Measurements from ENCODE around the gene SLCO4A1.

The SLCO4A1 gene

GRCh38 chr20:62704341-62704948, 62.1 kb downstream of the SLCO4A1 start:
- DNase-seq = peak; percentile 83

- DNase-seq = no peak
Measured at GRCh38 chr20:62705627-62706026, 63.3 kb downstream of the SLCO4A1 start.

- no peak for DNase-seq
Measured at GRCh38 chr20:62706344-62706743, 64.0 kb downstream of the SLCO4A1 start.

GRCh38 chr20:62706857-62707256, 64.6 kb downstream of the SLCO4A1 start:
- DNase-seq = no peak

- no peak for DNase-seq
Measured at GRCh38 chr20:62707276-62707920, 65.1 kb downstream of the SLCO4A1 start.

- DNase-seq = no peak
Measured at GRCh38 chr20:62707921-62708521, 65.7 kb downstream of the SLCO4A1 start.

- DNase-seq = no peak
Measured at GRCh38 chr20:62708591-62709536, 66.6 kb downstream of the SLCO4A1 start, which contains the start of gene NTSR1. TSS of gene NTSR1 (plus strand) at chr20:62708836. CDS start at chr20:62709208, 372 bp downstream.

GRCh38 chr20:62709537-62709905, 67.2 kb downstream of the SLCO4A1 start:
- no peak for DNase-seq

GRCh38 chr20:62710221-62710885, 68.0 kb downstream of the SLCO4A1 start:
- no peak for DNase-seq

GRCh38 chr20:62710886-62711702, 68.8 kb downstream of the SLCO4A1 start:
- no peak for DNase-seq

GRCh38 chr20:62711703-62712101, 69.4 kb downstream of the SLCO4A1 start:
- no peak for DNase-seq

GRCh38 chr20:62712606-62713005, 70.3 kb downstream of the SLCO4A1 start:
- DNase-seq = no peak

GRCh38 chr20:62714006-62714405, 71.7 kb downstream of the SLCO4A1 start:
- no peak for DNase-seq

GRCh38 chr20:62714799-62715198, 72.5 kb downstream of the SLCO4A1 start:
- DNase-seq = no peak

- DNase-seq = no peak
Measured at GRCh38 chr20:62715201-62715600, 72.9 kb downstream of the SLCO4A1 start.

GRCh38 chr20:62716198-62716940, 74.1 kb downstream of the SLCO4A1 start:
- DNase-seq = no peak

GRCh38 chr20:62716941-62717310, 74.6 kb downstream of the SLCO4A1 start:
- DNase-seq = no peak

GRCh38 chr20:62717933-62718332, 75.6 kb downstream of the SLCO4A1 start:
- no peak for DNase-seq

GRCh38 chr20:62718546-62718945, 76.2 kb downstream of the SLCO4A1 start:
- no peak for DNase-seq

- DNase-seq = no peak
Measured at GRCh38 chr20:62719250-62719935, 77.1 kb downstream of the SLCO4A1 start.
